ENCODE results near the gene CCDC78. TPM values are rescaled to one million over a fixed set of nuclear protein-coding genes. Genes with fewer than 3 reads are reported as not detected.

The CCDC78 gene
- total RNA-seq (2.5 TPM), polyA plus RNA-seq (under 1 TPM; 0.37 to 0.70 (median 0.43) TPM)

DNA sequence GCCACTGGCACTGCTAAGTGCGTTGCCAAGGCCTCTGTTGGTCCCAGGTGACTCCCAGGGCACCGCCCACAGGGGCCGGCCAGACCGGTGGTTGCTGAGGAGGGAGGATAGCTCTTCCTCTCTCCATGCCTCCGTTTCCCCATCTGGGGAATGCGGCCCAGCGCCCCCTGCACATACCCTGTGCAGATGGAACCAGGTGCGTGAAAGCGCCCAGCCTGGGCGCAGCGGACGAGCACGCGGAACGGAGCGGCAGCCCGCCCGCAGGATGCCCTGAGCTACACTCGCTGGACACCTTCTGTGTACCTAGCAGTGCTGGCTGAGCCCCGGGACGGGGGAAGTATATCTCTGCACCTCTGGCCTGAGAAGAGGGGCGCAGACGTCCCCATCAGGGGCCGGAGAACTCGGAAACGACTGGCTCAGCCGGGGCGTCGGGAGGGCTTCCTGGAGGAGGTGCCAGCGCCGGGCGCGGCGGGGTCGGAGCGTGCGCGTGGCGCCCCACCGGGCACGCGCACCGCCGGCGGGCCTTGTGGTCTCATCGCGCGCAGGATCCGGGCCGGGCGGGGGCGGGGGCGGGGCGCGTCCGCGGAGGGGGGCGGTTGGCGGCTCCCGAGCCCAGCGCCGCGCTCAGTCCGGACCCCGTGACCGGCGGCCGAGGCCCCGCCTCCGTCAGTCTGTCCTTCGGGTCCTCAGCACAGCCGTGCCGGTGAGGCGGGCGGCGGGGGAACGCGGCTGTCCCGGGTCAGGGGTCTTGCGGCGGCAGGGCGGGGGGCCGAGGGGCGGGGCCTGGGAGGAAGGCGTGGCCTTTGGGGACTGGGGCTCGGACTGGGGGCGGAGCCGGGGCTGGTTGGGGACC is at the start of gene CCDC78, which contains the start of gene HAGHL:
CCDC78 (minus strand) TSS at position 6 of the 853 bp plus-strand sequence. CDS start 76 bp downstream, outside the sequence.
HAGHL (plus strand) TSS at position 669 of the 853 bp plus-strand sequence. CDS start 404 bp downstream, outside the sequence.
- Histone ChIP-seq H3K4me3 (ENCODE audit: low read depth, low read length) (peak within 1 kb of the TSS; percentile 11), H3K27ac (ENCODE audit: insufficient read depth, low read length, poor library complexity, severe bottlenecking) (peak within 1 kb of the TSS; percentile 71), H3K9me3 (ENCODE audit: control insufficient read depth in 2 of 2, low read length in 2 of 2) (no peaks in the 10 kb centered on the region), H3K36me3 (ENCODE audit: control insufficient read depth, insufficient read depth, low read length) (no peaks in the 10 kb centered on the region), H3K4me1 (ENCODE audit: control insufficient read depth, insufficient read depth, low read length, poor library complexity, severe bottlenecking) (peaks cover 35% of the 10 kb centered on the region), H3K27me3 (ENCODE audit: control insufficient read depth, insufficient read depth, low read length) (no peaks in the 10 kb centered on the region)
- peak; percentile 55 to 62 (median 59) for DNase-seq
- H3K4me1 Mint-ChIP-seq, result peaks cover 0 to 23% (median 0%) of the 10 kb centered on the region in 4 donors
- ATAC-seq (ENCODE audit: low read depth in 2 of 2), result peak; percentile 21 to 32
- peak within 1 kb of the TSS; percentile 76 to 85 (median 79) for H3K4me3 Mint-ChIP-seq
- H3K36me3 Mint-ChIP-seq, result no peaks in the 10 kb centered on the region
- no peaks in the 10 kb centered on the region for H3K27me3 Mint-ChIP-seq
- H3K27ac Mint-ChIP-seq, result peak within 1 kb of the TSS in 2 of 3 donors; percentile 66 to 73
- H3K9me3 Mint-ChIP-seq, result no peaks in the 10 kb centered on the region

DNA sequence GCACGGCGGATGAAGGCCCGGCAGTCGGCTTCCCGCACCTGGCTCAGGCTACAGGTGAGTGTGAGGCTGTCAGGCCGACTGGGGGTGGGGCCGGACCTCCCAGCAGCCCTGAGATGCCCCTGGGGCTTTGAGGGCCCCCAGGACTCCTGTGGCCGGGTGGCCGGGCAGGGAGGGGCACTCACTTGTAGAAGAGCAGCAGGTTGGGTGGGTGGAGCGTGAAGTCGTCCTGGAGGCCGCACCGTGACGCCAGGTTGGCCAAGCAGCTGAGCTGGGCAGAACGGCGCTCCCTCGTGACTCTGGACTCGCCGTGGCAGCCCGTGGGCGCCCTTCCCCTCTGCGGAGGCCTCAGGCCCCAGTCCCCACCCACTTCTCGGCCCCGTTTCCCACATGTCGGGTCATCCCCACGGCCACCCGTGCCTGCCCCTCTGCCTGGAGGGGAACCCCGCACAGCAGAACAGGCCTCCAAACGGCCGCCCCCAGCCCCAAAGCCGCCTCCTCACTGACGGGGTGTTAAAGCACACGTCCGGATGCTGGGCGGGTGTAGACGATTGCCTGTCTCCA is 49.1 kb upstream of the CCDC78 start:
- DNase-seq (no peak), ATAC-seq (ENCODE audit: low read depth in 2 of 2) (no peak)
- no peak overlapping the region for H3K4me3 ChIP-seq (ENCODE audit: low read depth, low read length)
- no peaks in the 10 kb centered on the region for H3K9me3 ChIP-seq (ENCODE audit: control insufficient read depth in 2 of 2, low read length in 2 of 2)
- Mint-ChIP-seq H3K36me3 (no peaks in the 10 kb centered on the region), H3K27me3 (no peaks in the 10 kb centered on the region), H3K27ac (no peak overlapping the region), H3K4me1 (no peaks in the 10 kb centered on the region), H3K4me3 (no peak overlapping the region), H3K9me3 (no peaks in the 10 kb centered on the region)
- no peaks in the 10 kb centered on the region for H3K36me3 ChIP-seq (ENCODE audit: control insufficient read depth, insufficient read depth, low read length)
- H3K27me3 ChIP-seq (ENCODE audit: control insufficient read depth, insufficient read depth, low read length), result no peaks in the 10 kb centered on the region
- no peak overlapping the region for H3K27ac ChIP-seq (ENCODE audit: insufficient read depth, low read length, poor library complexity, severe bottlenecking)
- H3K4me1 ChIP-seq (ENCODE audit: control insufficient read depth, insufficient read depth, low read length, poor library complexity, severe bottlenecking), result no peaks in the 10 kb centered on the region

DNA sequence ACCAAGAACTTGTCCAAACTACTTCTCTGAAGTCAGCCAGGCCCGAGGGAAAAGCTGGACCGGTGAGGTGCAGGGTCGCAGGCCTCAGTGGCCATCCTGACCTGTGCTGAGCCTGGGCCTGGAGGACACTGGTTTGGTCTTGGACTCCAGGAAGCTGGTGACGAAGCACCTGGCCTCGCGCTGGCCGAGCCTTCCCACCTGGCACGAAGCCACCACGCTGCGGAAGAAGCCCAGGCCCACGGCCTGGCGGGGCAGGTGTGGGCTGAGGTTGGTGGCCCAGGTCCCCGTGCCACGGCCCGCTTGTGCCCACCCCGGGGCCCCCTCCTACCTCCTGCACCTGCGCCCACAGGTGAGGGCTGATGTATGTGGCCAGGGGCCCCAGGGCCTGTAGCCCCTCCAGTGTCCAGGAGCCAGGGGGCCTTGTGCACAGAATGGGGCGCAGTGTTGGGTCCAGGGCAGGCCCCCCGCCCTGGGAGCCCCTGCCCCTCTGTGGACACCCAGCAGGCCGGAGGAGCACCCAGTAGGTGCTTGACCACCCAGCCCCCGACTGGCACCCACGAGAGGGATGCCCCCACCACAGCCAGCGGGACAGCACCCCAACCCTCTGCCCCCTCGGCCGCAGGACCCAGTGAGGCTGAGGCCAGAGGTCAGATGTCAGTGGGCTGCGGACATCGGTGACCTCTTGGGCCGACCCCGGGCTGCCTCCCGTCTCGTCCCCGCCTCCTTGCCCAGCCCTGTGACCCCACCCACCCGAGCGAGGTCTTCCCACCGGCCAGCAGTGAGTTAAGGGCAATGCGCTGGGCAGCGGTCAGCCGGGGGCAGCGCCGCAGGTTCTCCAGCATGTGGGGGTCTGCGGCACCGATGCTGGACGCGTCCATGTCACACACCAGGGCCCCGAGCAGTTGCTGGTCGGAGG is 48.1 kb upstream of the CCDC78 start:
- Mint-ChIP-seq H3K4me1 (no peaks in the 10 kb centered on the region), H3K36me3 (no peaks in the 10 kb centered on the region), H3K9me3 (no peaks in the 10 kb centered on the region), H3K27me3 (no peaks in the 10 kb centered on the region), H3K27ac (no peak overlapping the region), H3K4me3 (no peak overlapping the region)
- no peaks in the 10 kb centered on the region for H3K4me1 ChIP-seq (ENCODE audit: control insufficient read depth, insufficient read depth, low read length, poor library complexity, severe bottlenecking)
- H3K9me3 ChIP-seq (ENCODE audit: control insufficient read depth in 2 of 2, low read length in 2 of 2), result no peaks in the 10 kb centered on the region
- no peak overlapping the region for H3K27ac ChIP-seq (ENCODE audit: insufficient read depth, low read length, poor library complexity, severe bottlenecking)
- DNase-seq (no peak), ATAC-seq (ENCODE audit: low read depth in 2 of 2) (no peak)
- no peaks in the 10 kb centered on the region for H3K36me3 ChIP-seq (ENCODE audit: control insufficient read depth, insufficient read depth, low read length)
- H3K27me3 ChIP-seq (ENCODE audit: control insufficient read depth, insufficient read depth, low read length), result no peaks in the 10 kb centered on the region
- no peak overlapping the region for H3K4me3 ChIP-seq (ENCODE audit: low read depth, low read length)

- Histone ChIP-seq H3K4me3 (ENCODE audit: low read depth, low read length) (no peak overlapping the region), H3K9me3 (ENCODE audit: control insufficient read depth in 2 of 2, low read length in 2 of 2) (no peaks in the 10 kb centered on the region), H3K36me3 (ENCODE audit: control insufficient read depth, insufficient read depth, low read length) (no peaks in the 10 kb centered on the region), H3K4me1 (ENCODE audit: control insufficient read depth, insufficient read depth, low read length, poor library complexity, severe bottlenecking) (no peaks in the 10 kb centered on the region), H3K27ac (ENCODE audit: insufficient read depth, low read length, poor library complexity, severe bottlenecking) (no peak overlapping the region), H3K27me3 (ENCODE audit: control insufficient read depth, insufficient read depth, low read length) (no peaks in the 10 kb centered on the region)
- peak in 1 of 2 donors; percentile 11 for ATAC-seq (ENCODE audit: low read depth in 2 of 2)
- no peak for DNase-seq
- peaks cover 0 to 1% (median 0%) of the 10 kb centered on the region in 7 donors for H3K9me3 Mint-ChIP-seq
- no peaks in the 10 kb centered on the region for H3K4me1 Mint-ChIP-seq
- H3K27me3 Mint-ChIP-seq, result no peaks in the 10 kb centered on the region
- no peak overlapping the region for H3K4me3 Mint-ChIP-seq
- H3K36me3 Mint-ChIP-seq, result no peaks in the 10 kb centered on the region
- no peak overlapping the region for H3K27ac Mint-ChIP-seq
These were observed 46.7 kb upstream of the CCDC78 start for GRCh38 chr16:772959-773358.

- H3K9me3 Mint-ChIP-seq, result peaks cover 0 to 1% (median 0%) of the 10 kb centered on the region in 7 donors
- Histone ChIP-seq H3K27me3 (ENCODE audit: control insufficient read depth, insufficient read depth, low read length) (no peaks in the 10 kb centered on the region), H3K4me3 (ENCODE audit: low read depth, low read length) (no peak overlapping the region), H3K4me1 (ENCODE audit: control insufficient read depth, insufficient read depth, low read length, poor library complexity, severe bottlenecking) (no peaks in the 10 kb centered on the region), H3K9me3 (ENCODE audit: control insufficient read depth in 2 of 2, low read length in 2 of 2) (no peaks in the 10 kb centered on the region), H3K36me3 (ENCODE audit: control insufficient read depth, insufficient read depth, low read length) (no peaks in the 10 kb centered on the region), H3K27ac (ENCODE audit: insufficient read depth, low read length, poor library complexity, severe bottlenecking) (no peak overlapping the region)
- ATAC-seq (ENCODE audit: low read depth in 2 of 2), result no peak
- H3K36me3 Mint-ChIP-seq, result no peaks in the 10 kb centered on the region
- no peak overlapping the region for H3K4me3 Mint-ChIP-seq
- no peak for DNase-seq
- H3K4me1 Mint-ChIP-seq, result no peaks in the 10 kb centered on the region
- no peaks in the 10 kb centered on the region for H3K27me3 Mint-ChIP-seq
- H3K27ac Mint-ChIP-seq, result no peak overlapping the region
These were observed 44.2 kb upstream of the CCDC78 start for GRCh38 chr16:770411-770810.

GRCh38 chr16:769934-770333 is 43.7 kb upstream of the CCDC78 start:
- Mint-ChIP-seq H3K9me3 (peaks cover 0 to 1% (median 0%) of the 10 kb centered on the region in 7 donors), H3K27ac (no peak overlapping the region), H3K4me3 (no peak overlapping the region), H3K36me3 (no peaks in the 10 kb centered on the region), H3K27me3 (no peaks in the 10 kb centered on the region), H3K4me1 (no peaks in the 10 kb centered on the region)
- no peaks in the 10 kb centered on the region for H3K9me3 ChIP-seq (ENCODE audit: control insufficient read depth in 2 of 2, low read length in 2 of 2)
- DNase-seq (no peak), ATAC-seq (ENCODE audit: low read depth in 2 of 2) (no peak)
- no peaks in the 10 kb centered on the region for H3K4me1 ChIP-seq (ENCODE audit: control insufficient read depth, insufficient read depth, low read length, poor library complexity, severe bottlenecking)
- H3K36me3 ChIP-seq (ENCODE audit: control insufficient read depth, insufficient read depth, low read length), result no peaks in the 10 kb centered on the region
- H3K4me3 ChIP-seq (ENCODE audit: low read depth, low read length), result no peak overlapping the region
- H3K27ac ChIP-seq (ENCODE audit: insufficient read depth, low read length, poor library complexity, severe bottlenecking), result no peak overlapping the region
- no peaks in the 10 kb centered on the region for H3K27me3 ChIP-seq (ENCODE audit: control insufficient read depth, insufficient read depth, low read length)

DNA sequence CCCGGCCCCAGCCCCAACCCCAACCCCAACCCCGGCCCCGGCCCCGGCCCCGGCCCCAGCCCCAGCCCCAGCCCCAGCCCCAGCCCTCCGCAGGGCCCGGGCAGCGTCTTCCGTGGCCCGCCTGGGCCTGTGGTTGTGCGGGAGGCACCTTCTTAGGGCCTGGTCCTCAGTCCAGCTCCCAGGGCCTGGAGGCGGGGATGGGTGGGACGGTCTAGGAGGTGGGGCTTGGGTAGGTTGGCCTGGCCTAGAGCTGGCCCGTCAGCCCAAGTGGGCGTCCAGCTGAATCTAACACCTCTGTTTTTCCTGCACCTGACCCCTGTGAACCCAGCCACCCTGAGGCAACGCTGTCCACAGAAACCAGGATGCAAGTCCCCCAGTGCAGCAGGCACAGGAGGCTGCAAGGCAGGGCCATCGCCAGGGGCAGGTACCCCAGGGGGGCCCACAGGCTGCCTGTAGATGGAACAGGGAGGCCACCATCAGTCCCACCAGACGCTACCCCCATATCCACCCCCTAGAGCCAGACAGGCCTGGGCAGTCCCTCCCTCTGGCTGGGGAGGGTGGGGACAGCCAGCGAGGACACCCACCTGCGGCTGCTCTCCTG is 43.0 kb upstream of the CCDC78 start:
- H3K27me3 Mint-ChIP-seq, result no peaks in the 10 kb centered on the region
- H3K27me3 ChIP-seq (ENCODE audit: control insufficient read depth, insufficient read depth, low read length), result no peaks in the 10 kb centered on the region
- no peak overlapping the region for H3K27ac Mint-ChIP-seq
- H3K36me3 Mint-ChIP-seq, result no peaks in the 10 kb centered on the region
- ATAC-seq (ENCODE audit: low read depth in 2 of 2) (no peak), DNase-seq (no peak)
- peaks cover 0 to 1% (median 0%) of the 10 kb centered on the region in 7 donors for H3K9me3 Mint-ChIP-seq
- H3K4me3 Mint-ChIP-seq, result no peak overlapping the region
- H3K4me1 Mint-ChIP-seq, result no peaks in the 10 kb centered on the region
- H3K27ac ChIP-seq (ENCODE audit: insufficient read depth, low read length, poor library complexity, severe bottlenecking), result no peak overlapping the region
- no peaks in the 10 kb centered on the region for H3K9me3 ChIP-seq (ENCODE audit: control insufficient read depth in 2 of 2, low read length in 2 of 2)
- H3K4me1 ChIP-seq (ENCODE audit: control insufficient read depth, insufficient read depth, low read length, poor library complexity, severe bottlenecking), result no peaks in the 10 kb centered on the region
- H3K4me3 ChIP-seq (ENCODE audit: low read depth, low read length), result no peak overlapping the region
- H3K36me3 ChIP-seq (ENCODE audit: control insufficient read depth, insufficient read depth, low read length), result no peaks in the 10 kb centered on the region

Data from CD4-positive, CD25-positive, alpha-beta regulatory T cell (primary cell).